A549 (cell line): ENCODE data around the gene CDH18. TPM values are rescaled to one million over a fixed set of nuclear protein-coding genes. Genes with fewer than 3 reads are reported as not detected.

Experiments used
- ATAC-seq, 2 experiments: fragments of 200-7000 bp in 1 of 2; fragments of >200 bp in 1 of 2; cut with Nextera tagmentation in 1 of 2; cut with Tn5 transposase in 1 of 2; 3 replicates each; pipeline versions ENCODE4 v1.8.0 to v1.9.1; 2018 to 2020; ENCODE audit warnings: mild to moderate bottlenecking in 1 of 2, moderate library complexity in 1 of 2
- CTCF ChIA-PET: fragments of 300-600 bp; sonication (Branson Sonifier 250); formaldehyde crosslinking; extraction: SDS; loops from one replicate; lab custom pipeline; 2021; ENCODE audit warnings: antibody characterized with exemption, inconsistent platforms; lab: Yijun Ruan, JAX
- POLR2A ChIA-PET: fragments of 350-600 bp; formaldehyde crosslinking; extraction: SDS; loops from one replicate; lab custom pipeline; 2021; ENCODE audit warnings: antibody characterized with exemption, inconsistent platforms; lab: Yijun Ruan, JAX
- DNase-seq, 2 experiments: peaks; one replicate each; pipeline versions ENCODE4 v3.0.0 to v3.0.0-alpha.2; 2011 to 2016; ENCODE audit warnings: low read depth in 1 of 2, low spot score in 1 of 2
- FAIRE-seq: peaks from 2 replicates; lab custom pipeline; 2011; peaks lifted over from hg19 to GRCh38; lab: Jason Lieb, UNC
- H3K27ac ChIP-seq, 2 experiments: fragments of >200 bp; sonication (Bioruptor Twin); formaldehyde crosslinking; 3 replicates each; pipeline ENCODE4 v1.5.1; 2016 to 2017
- H3K4me1 ChIP-seq: fragments of >200 bp; sonication (Bioruptor Twin); formaldehyde crosslinking; 3 replicates; pipeline ENCODE4 v1.6.1; 2016
- H3K4me2 ChIP-seq: fragments of >200 bp; sonication (Bioruptor Twin); formaldehyde crosslinking; 3 replicates; pipeline ENCODE4 v1.6.1; 2016
- H3K4me3 ChIP-seq: fragments of >200 bp; sonication (Bioruptor Twin); formaldehyde crosslinking; 3 replicates; pipeline ENCODE4 v1.5.1; 2016
- H3K9me3 ChIP-seq: fragments of >200 bp; sonication (Bioruptor Twin); formaldehyde crosslinking; 3 replicates; pipeline ENCODE4 v1.6.1; 2016
- CBX8 ChIP-seq: fragments of 200-600 bp; sonication (generic); IDR thresholded peaks from 2 replicates; pipeline ENCODE4 v1.6.1; 2016
- CHD4 ChIP-seq: fragments of 200-600 bp; sonication (generic); IDR thresholded peaks from 2 replicates; pipeline ENCODE4 v1.6.1; 2016; ENCODE audit warnings: antibody characterized with exemption, mild to moderate bottlenecking, borderline replicate concordance
- CTCF ChIP-seq: fragments of >200 bp; sonication (Bioruptor Twin); formaldehyde crosslinking; IDR thresholded peaks from 3 replicates; pipeline ENCODE4 v1.5.1; 2016
- EHMT2 ChIP-seq: fragments of 200-600 bp; sonication (generic); IDR thresholded peaks from 2 replicates; pipeline ENCODE4 v1.6.1; 2016; ENCODE audit warnings: antibody characterized with exemption, low read depth, mild to moderate bottlenecking, moderate library complexity
- FOSL2 ChIP-seq, 2 experiments: fragments of 450-650 bp in 1 of 2; fragments of >200 bp in 1 of 2; sonication (Bioruptor Twin) in 1 of 2; formaldehyde crosslinking; IDR thresholded peaks; 2 replicates each; pipeline versions ENCODE4 v1.5.0 to v1.6.1; 2016 to 2020; ENCODE audit warnings: mild to moderate bottlenecking in 1 of 2, moderate library complexity in 1 of 2
- HDAC2 ChIP-seq: fragments of 200-600 bp; sonication (generic); IDR thresholded peaks from 2 replicates; pipeline ENCODE4 v1.6.1; 2016
- HES2 ChIP-seq: fragments of >200 bp; sonication (Bioruptor Twin); formaldehyde crosslinking; IDR thresholded peaks from 2 replicates; pipeline ENCODE4 v1.6.1; 2016
- JUNB ChIP-seq: fragments of >200 bp; sonication (Bioruptor Twin); formaldehyde crosslinking; IDR thresholded peaks from 2 replicates; pipeline ENCODE4 v1.6.1; 2016
- KDM1A ChIP-seq: fragments of 200-600 bp; sonication (generic); IDR thresholded peaks from 2 replicates; pipeline ENCODE4 v1.6.1; 2016; ENCODE audit warnings: low read depth, mild to moderate bottlenecking
- MAFK ChIP-seq: fragments of 450-650 bp; IDR thresholded peaks from 2 replicates; pipeline ENCODE4 v1.6.1; 2014; ENCODE audit not compliant: partially characterized antibody
- NR3C1 ChIP-seq: fragments of >200 bp; sonication (Bioruptor Twin); formaldehyde crosslinking; IDR thresholded peaks from 3 replicates; pipeline ENCODE4 v1.6.1; 2017
- PBX3 ChIP-seq: IDR thresholded peaks from 2 replicates; pipeline ENCODE4 v1.6.1; 2012
- PHF8 ChIP-seq: fragments of 200-600 bp; sonication (generic); IDR thresholded peaks from 2 replicates; pipeline ENCODE4 v1.6.1; 2016; ENCODE audit warnings: low read depth, mild to moderate bottlenecking, antibody characterized with exemption, moderate library complexity, borderline replicate concordance
- REST ChIP-seq: fragments of 200-600 bp; sonication (generic); IDR thresholded peaks from 2 replicates; pipeline ENCODE4 v1.6.1; 2016; ENCODE audit warnings: antibody characterized with exemption, mild to moderate bottlenecking, moderate library complexity
- TFCP2L1 ChIP-seq: fragments of 250-450 bp; sonication (Bioruptor Pico); IDR thresholded peaks from 2 replicates; pipeline ENCODE4 v1.5.0; 2021; ENCODE audit warnings: mild to moderate bottlenecking
- TP53 ChIP-seq: fragments of 250-450 bp; sonication (Bioruptor Pico); IDR thresholded peaks from 2 replicates; pipeline ENCODE4 v1.5.0; 2021; ENCODE audit warnings: mild to moderate bottlenecking, moderate library complexity
- ZFP36 ChIP-seq: fragments of 450-650 bp; IDR thresholded peaks from 2 replicates; pipeline ENCODE4 v1.6.1; 2014; ENCODE audit warnings: borderline replicate concordance; ENCODE audit not compliant: partially characterized antibody
- WGBS: methylation state at CpG from one replicate; pipeline ENCODE4 v1.1.6; 2017; ENCODE audit errors: missing lambda C conversion rate; 5-methylcytosine and 5-hydroxymethylcytosine counted together
- polyA plus RNA-seq, 4 experiments: library from polyadenylated mRNA; depleted of rRNA in 3 of 4; stranded (reverse); fragments of >200 nt; fragmentation: RNase III in 1 of 4; extraction: RNeasy Plus Mini Kit Qiagen cat#74134 plus additional on column Dnase treatment in 1 of 4; gene quantifications; 2 replicates in 3 of 4; 3 replicates in 1 of 4; pipeline ENCODE4 v1.2.3, GENCODE V29; 2011 to 2017

The CDH18 gene
- polyA plus RNA-seq, 2 of the 4 experiments (the other 2 are of a cell fraction): not detected

- POLR2A ChIA-PET: no interaction called here
- Histone ChIP-seq H3K27ac (no peak overlapping the region), H3K4me3 (no peak overlapping the region), H3K4me1 (no peaks in the 10 kb centered on the region)
- no peak for DNase-seq
- no peak for TF ChIP-seq NR3C1
- TF ChIP-seq TP53 (CRISPR knock-in tag): no peak
- no peak for TF ChIP-seq CHD4
- TF ChIP-seq PBX3: no peak
- no peak for TF ChIP-seq MAFK
- TF ChIP-seq HDAC2: no peak
- TF ChIP-seq TFCP2L1 (CRISPR knock-in tag): no peak
- TF ChIP-seq PHF8: no peak
- no peak for TF ChIP-seq FOSL2 (IDR thresholded peaks at IDR 0.05)
- no peak for TF ChIP-seq FOSL2 (CRISPR knock-in tag; IDR thresholded peaks at IDR 0.05)
- TF ChIP-seq ZFP36: no peak
- no peak for TF ChIP-seq HES2
- TF ChIP-seq CBX8: no peak
- no peak for TF ChIP-seq KDM1A
- no peak for TF ChIP-seq JUNB
- no peak for TF ChIP-seq REST
- TF ChIP-seq EHMT2: no peak
- TF ChIP-seq CTCF: no peak
- TF ChIP-seq, all 56 proteins: peak for 0
- ATAC-seq (no peak), FAIRE-seq (no peak)
- Histone ChIP-seq H3K9me3 (no peaks in the 10 kb centered on the region), H3K4me2 (no peak overlapping the region)
- CTCF ChIA-PET: no interaction called here
These were observed 132.5 kb downstream of the CDH18 start for GRCh38 chr5:19855453-19855852.

DNA sequence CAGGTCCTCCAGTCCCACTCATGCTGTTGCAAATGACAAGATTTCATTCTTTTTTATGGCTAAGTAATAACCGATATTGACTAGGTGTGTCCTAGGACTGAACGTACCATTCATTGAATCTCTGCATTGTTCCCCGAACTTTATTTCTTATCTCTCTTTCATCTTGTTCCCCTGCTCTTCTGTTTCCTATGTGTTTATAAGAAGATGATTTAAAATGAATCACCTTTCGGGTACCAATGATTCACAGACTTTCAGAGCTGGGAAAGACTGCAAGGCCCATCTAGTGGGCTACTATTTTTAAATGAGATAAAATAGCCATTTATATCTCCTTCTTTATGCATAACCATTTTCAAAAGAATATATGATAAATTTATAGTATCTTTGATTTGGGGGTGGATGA, 133.0 kb downstream of the CDH18 start:
- POLR2A ChIA-PET: no interaction called here
- no peak for FAIRE-seq
- WGBS: 28% methylated on average over 4 of the region's 4 CpGs

More for the DNA sequence above, 133.0 kb downstream of the CDH18 start:
- no peak overlapping the region for H3K27ac ChIP-seq
- TF ChIP-seq JUNB: no peak
- no peak for TF ChIP-seq CBX8
- TF ChIP-seq, all 56 proteins: peak for 0
- DNase-seq (no peak), ATAC-seq (no peak)
- Histone ChIP-seq H3K4me1 (no peaks in the 10 kb centered on the region), H3K4me2 (no peak overlapping the region), H3K4me3 (no peak overlapping the region), H3K9me3 (no peaks in the 10 kb centered on the region)
- CTCF ChIA-PET: no interaction called here
